OCI-LY7 (cell line): Measurements from ENCODE around the gene FN1.

Source experiments
- CTCF ChIP-seq: fragments of 200-600 bp; sonication (generic); conservative IDR thresholded peaks from 2 replicates; pipeline ENCODE4 v1.5.1; 2014; ENCODE audit warnings: mild to moderate bottlenecking, antibody characterized with exemption, low read length, moderate library complexity, mixed read lengths
- EZH2phosphoT487 ChIP-seq: fragments of 200-600 bp; sonication (generic); IDR thresholded peaks from 2 replicates; pipeline ENCODE4 v1.6.1; 2018; ENCODE audit warnings: low read depth, borderline replicate concordance, mild to moderate bottlenecking, mixed run types, antibody characterized with exemption, low read length, moderate library complexity, mixed read lengths

- no peak for TF ChIP-seq CTCF
- TF ChIP-seq EZH2phosphoT487 = peak; percentile 69; the same call in 1 of the 2 replicates
Measured at GRCh38 chr2:215436705-215437565, 1.1 kb upstream of the FN1 start.
